Rectal smooth muscle tissue (tissue), 1 donor: ENCODE results near the gene DHODH.
"Not testable (repeated sequence)": the region's sequence is repeated elsewhere in the genome, so short reads cannot be mapped to it uniquely, and the experiment has no call there.

ENCODE experiments used
- H3K27ac ChIP-seq: one replicate; pipeline ENCODE4 v1.7.0; 2013; ENCODE audit warnings: low read depth, low read length, inconsistent platforms
- H3K27me3 ChIP-seq: one replicate; pipeline ENCODE4 v1.7.0; 2013; ENCODE audit warnings: low read length; ENCODE audit not compliant: control insufficient read depth, insufficient read depth
- H3K36me3 ChIP-seq: one replicate; pipeline ENCODE4 v1.7.0; 2013; ENCODE audit warnings: low read length; ENCODE audit not compliant: control insufficient read depth, insufficient read depth
- H3K4me1 ChIP-seq: one replicate; pipeline ENCODE4 v1.7.0; 2013; ENCODE audit warnings: low read length; ENCODE audit not compliant: control insufficient read depth, insufficient read depth
- H3K4me3 ChIP-seq: one replicate; pipeline ENCODE4 v1.7.0; 2013; ENCODE audit warnings: low read length
- H3K9ac ChIP-seq: one replicate; pipeline ENCODE4 v1.7.0; 2013; ENCODE audit warnings: low read length

DHODH gene

GRCh38 chr16:72044296-72044695 is 35.8 kb downstream of the DHODH start:
- no peaks in the 10 kb centered on the region for H3K4me1 ChIP-seq
- no peak overlapping the region for H3K27ac ChIP-seq
- no peaks in the 10 kb centered on the region for H3K27me3 ChIP-seq
- H3K9ac ChIP-seq = no peak overlapping the region
- H3K4me3 ChIP-seq = no peak overlapping the region
- no peaks in the 10 kb centered on the region for H3K36me3 ChIP-seq

GRCh38 chr16:72044825-72045359 is 36.3 kb downstream of the DHODH start:
- H3K27ac ChIP-seq = no peak overlapping the region
- no peaks in the 10 kb centered on the region for H3K36me3 ChIP-seq
- H3K4me1 ChIP-seq = no peaks in the 10 kb centered on the region
- H3K9ac ChIP-seq = no peak overlapping the region
- no peak overlapping the region for H3K4me3 ChIP-seq
- H3K27me3 ChIP-seq = no peaks in the 10 kb centered on the region

GRCh38 chr16:72049110-72049509 is 40.6 kb downstream of the DHODH start:
- Histone ChIP-seq H3K4me3 (no peak overlapping the region), H3K36me3 (no peaks in the 10 kb centered on the region), H3K27ac (no peak overlapping the region), H3K9ac (no peak overlapping the region), H3K27me3 (no peaks in the 10 kb centered on the region), H3K4me1 (no peaks in the 10 kb centered on the region)

- H3K4me3 ChIP-seq = no peak overlapping the region
- no peak overlapping the region for H3K9ac ChIP-seq
- H3K36me3 ChIP-seq = no peaks in the 10 kb centered on the region
- no peaks in the 10 kb centered on the region for H3K27me3 ChIP-seq
- no peak overlapping the region for H3K27ac ChIP-seq
- H3K4me1 ChIP-seq = no peaks in the 10 kb centered on the region
Measured at GRCh38 chr16:72050769-72051464, 42.4 kb downstream of the DHODH start.

- no peak overlapping the region for H3K27ac ChIP-seq
- no peak overlapping the region for H3K9ac ChIP-seq
- H3K4me3 ChIP-seq = no peak overlapping the region
- no peaks in the 10 kb centered on the region for H3K27me3 ChIP-seq
- no peaks in the 10 kb centered on the region for H3K4me1 ChIP-seq
- no peaks in the 10 kb centered on the region for H3K36me3 ChIP-seq
Measured at GRCh38 chr16:72051818-72052217, 43.3 kb downstream of the DHODH start.

GRCh38 chr16:72054254-72054847 is 45.8 kb downstream of the DHODH start, which contains the start of gene HP:
Gene HP, plus strand, starts transcription at chr16:72054505. Its CDS starts 148 bp downstream, at chr16:72054653.
- not testable (repeated sequence) for H3K36me3 ChIP-seq, H3K4me1 ChIP-seq, H3K27ac ChIP-seq, H3K9ac ChIP-seq, H3K27me3 ChIP-seq, H3K4me3 ChIP-seq

GRCh38 chr16:72055911-72056310 is 47.4 kb downstream of the DHODH start:
- Histone ChIP-seq H3K4me1 (no peaks in the 10 kb centered on the region), H3K27ac (no peak overlapping the region), H3K9ac (no peak overlapping the region), H3K27me3 (no peaks in the 10 kb centered on the region), H3K4me3 (no peak overlapping the region), H3K36me3 (no peaks in the 10 kb centered on the region)

GRCh38 chr16:72057313-72057712 is 48.8 kb downstream of the DHODH start:
- H3K27me3 ChIP-seq, H3K9ac ChIP-seq, H3K27ac ChIP-seq, H3K4me3 ChIP-seq, H3K36me3 ChIP-seq, H3K4me1 ChIP-seq: not testable (repeated sequence)

- H3K4me3 ChIP-seq, H3K27me3 ChIP-seq, H3K36me3 ChIP-seq, H3K27ac ChIP-seq, H3K9ac ChIP-seq, H3K4me1 ChIP-seq: not testable (repeated sequence)
Measured at GRCh38 chr16:72059060-72059459, 50.5 kb downstream of the DHODH start.

- H3K27me3 ChIP-seq = no peaks in the 10 kb centered on the region
- H3K9ac ChIP-seq = no peak overlapping the region
- H3K36me3 ChIP-seq = no peaks in the 10 kb centered on the region
- no peak overlapping the region for H3K27ac ChIP-seq
- H3K4me1 ChIP-seq = no peaks in the 10 kb centered on the region
- H3K4me3 ChIP-seq = no peak overlapping the region
Measured at GRCh38 chr16:72060405-72060804, 51.9 kb downstream of the DHODH start.

- Histone ChIP-seq H3K36me3 (no peaks in the 10 kb centered on the region), H3K4me3 (no peak overlapping the region), H3K9ac (no peak overlapping the region), H3K4me1 (no peaks in the 10 kb centered on the region), H3K27me3 (no peaks in the 10 kb centered on the region), H3K27ac (no peak overlapping the region)
Measured at GRCh38 chr16:72061564-72061963, 53.0 kb downstream of the DHODH start.

GRCh38 chr16:72064361-72064894 is 55.9 kb downstream of the DHODH start:
- Histone ChIP-seq H3K27ac (no peak overlapping the region), H3K36me3 (no peaks in the 10 kb centered on the region), H3K27me3 (no peaks in the 10 kb centered on the region), H3K9ac (no peak overlapping the region), H3K4me1 (no peaks in the 10 kb centered on the region), H3K4me3 (no peak overlapping the region)

GRCh38 chr16:72066747-72067146 is 58.2 kb downstream of the DHODH start:
- Histone ChIP-seq H3K36me3 (no peaks in the 10 kb centered on the region), H3K27me3 (no peaks in the 10 kb centered on the region), H3K27ac (no peak overlapping the region), H3K4me1 (no peaks in the 10 kb centered on the region), H3K4me3 (no peak overlapping the region), H3K9ac (no peak overlapping the region)
